Mesenchymal stem cell (in vitro differentiated cells and primary cell): ENCODE results near the gene SCN3B.

ENCODE experiments used
- DNase-seq: peaks from one replicate; pipeline ENCODE4 v3.0.0-alpha.2; 2013
- H2AFZ ChIP-seq: one replicate; pipeline ENCODE4 v1.6.1; 2013; ENCODE audit warnings: low read depth, mild to moderate bottlenecking, control low read depth, inconsistent platforms, low read length, moderate library complexity
- H2AK5ac ChIP-seq: 2 replicates; pipeline ENCODE4 v1.6.1; 2013; ENCODE audit warnings: low read length, moderate library complexity, mild to moderate bottlenecking, inconsistent platforms; ENCODE audit not compliant: severe bottlenecking
- H2BK120ac ChIP-seq: one replicate; pipeline ENCODE4 v1.6.1; 2013; ENCODE audit warnings: low read depth, mild to moderate bottlenecking, inconsistent platforms, low read length, moderate library complexity
- H2BK12ac ChIP-seq, 2 experiments: one replicate each; pipeline ENCODE4 v1.6.1; 2013; ENCODE audit warnings: inconsistent platforms in 2 of 2, low read length in 2 of 2, mild to moderate bottlenecking in 2 of 2, moderate library complexity in 2 of 2, control low read depth in 1 of 2
- H2BK15ac ChIP-seq: one replicate; pipeline ENCODE4 v1.6.1; 2013; ENCODE audit warnings: mild to moderate bottlenecking, low read depth, inconsistent platforms; ENCODE audit not compliant: poor library complexity, severe bottlenecking
- H2BK5ac ChIP-seq: 2 replicates; pipeline ENCODE4 v1.6.1; 2013; ENCODE audit warnings: low read depth, mild to moderate bottlenecking, low read length, control low read depth, inconsistent platforms; ENCODE audit not compliant: poor library complexity, severe bottlenecking
- H3K14ac ChIP-seq, 2 experiments: one replicate each; pipeline ENCODE4 v1.6.1; 2013; ENCODE audit warnings: inconsistent platforms in 2 of 2, low read length in 2 of 2, control low read depth in 1 of 2, mild to moderate bottlenecking in 1 of 2, moderate library complexity in 1 of 2
- H3K18ac ChIP-seq, 2 experiments: one replicate each; pipeline ENCODE4 v1.6.1; 2013; ENCODE audit warnings: inconsistent platforms in 2 of 2, low read length in 2 of 2, control low read depth in 1 of 2, low read depth in 1 of 2, mild to moderate bottlenecking in 1 of 2
- H3K23ac ChIP-seq, 2 experiments: one replicate each; pipeline ENCODE4 v1.6.1; 2013; ENCODE audit warnings: inconsistent platforms in 2 of 2, low read length in 2 of 2, mild to moderate bottlenecking in 2 of 2, moderate library complexity in 2 of 2, control low read depth in 1 of 2
- H3K27ac ChIP-seq: 2 replicates; pipeline ENCODE4 v1.5.1; 2013; ENCODE audit warnings: mild to moderate bottlenecking, moderate library complexity, low read length, control low read depth, inconsistent platforms; ENCODE audit not compliant: poor library complexity, severe bottlenecking
- H3K27me3 ChIP-seq, 2 experiments: 2 replicates each; pipeline versions ENCODE4 v1.6.1 to v1.7.0; 2013; ENCODE audit warnings: low read length in 2 of 2, mild to moderate bottlenecking in 2 of 2, moderate library complexity in 2 of 2, control low read depth in 1 of 2, inconsistent platforms in 1 of 2; ENCODE audit not compliant: control insufficient read depth in 1 of 2, insufficient read depth in 1 of 2
- H3K36me3 ChIP-seq, 2 experiments: 2 replicates each; pipeline versions ENCODE4 v1.6.1 to v1.7.0; 2013; ENCODE audit warnings: low read length in 2 of 2, control low read depth in 1 of 2, inconsistent platforms in 1 of 2, low read depth in 1 of 2, mild to moderate bottlenecking in 1 of 2; ENCODE audit not compliant: insufficient read depth in 2 of 2, control insufficient read depth in 1 of 2
- H3K4ac ChIP-seq, 2 experiments: one replicate each; pipeline ENCODE4 v1.6.1; 2013; ENCODE audit warnings: inconsistent platforms in 2 of 2, low read length in 2 of 2, mild to moderate bottlenecking in 2 of 2, moderate library complexity in 2 of 2, control low read depth in 1 of 2, low read depth in 1 of 2
- H3K4me1 ChIP-seq: 2 replicates; pipeline ENCODE4 v1.6.1; 2013; ENCODE audit warnings: low read depth, low read length, control low read depth; ENCODE audit not compliant: control insufficient read depth, insufficient read depth
- H3K4me2 ChIP-seq: 2 replicates; pipeline ENCODE4 v1.6.1; 2013; ENCODE audit warnings: low read length, mild to moderate bottlenecking, inconsistent platforms; ENCODE audit not compliant: poor library complexity, severe bottlenecking
- H3K4me3 ChIP-seq, 2 experiments: 2 replicates each; pipeline versions ENCODE4 v1.5.1 to v1.7.0; 2013; ENCODE audit warnings: low read length in 2 of 2, mild to moderate bottlenecking in 2 of 2, control low read depth in 1 of 2, low read depth in 1 of 2; ENCODE audit not compliant: insufficient read depth in 1 of 2
- H3K79me1 ChIP-seq: replicated peaks from 2 replicates; pipeline ENCODE4 v1.6.1; 2013; ENCODE audit warnings: mild to moderate bottlenecking, control low read depth, low read length, inconsistent platforms; ENCODE audit not compliant: poor library complexity, severe bottlenecking
- H3K9ac ChIP-seq: 2 replicates; pipeline ENCODE4 v1.7.0; 2013; ENCODE audit warnings: mild to moderate bottlenecking, low read length, moderate library complexity
- H3K9me3 ChIP-seq: 2 replicates; pipeline ENCODE4 v1.7.0; 2013; ENCODE audit warnings: mild to moderate bottlenecking, low read length; ENCODE audit not compliant: control insufficient read depth
- H4K8ac ChIP-seq: one replicate; pipeline ENCODE4 v1.6.1; 2013; ENCODE audit warnings: inconsistent platforms, mild to moderate bottlenecking, low read length, moderate library complexity
- H4K91ac ChIP-seq: one replicate; pipeline ENCODE4 v1.6.1; 2013; ENCODE audit warnings: mild to moderate bottlenecking, low read length, inconsistent platforms
- whole genome bisulfite sequencing: methylation state at CpG from one replicate; pipeline ENCODE4 v1.1.7; 2013; ENCODE audit warnings: mixed read lengths; 5-methylcytosine and 5-hydroxymethylcytosine counted together

Gene SCN3B

GRCh38 chr11:123674297-123674696, 19.9 kb upstream of the SCN3B start:
- Histone ChIP-seq H3K36me3 (no peaks in the 10 kb centered on the region), H2AFZ (no peak overlapping the region), H3K4me1 (no peaks in the 10 kb centered on the region), H3K27ac (no peak overlapping the region), H2BK5ac (no peak overlapping the region), H3K27me3 (peaks cover 4 to 27% of the 10 kb centered on the region in 2 experiments), H4K8ac (no peak overlapping the region), H3K79me1 (no peaks in the 10 kb centered on the region), H3K4me2 (no peak overlapping the region), H3K23ac (no peak overlapping the region), H3K14ac (no peak overlapping the region), H3K9ac (no peak overlapping the region), H2AK5ac (no peak overlapping the region), H2BK12ac (no peak overlapping the region), H3K9me3 (peaks cover 2% of the 10 kb centered on the region), H2BK15ac (no peak overlapping the region), H3K18ac (no peak overlapping the region), H3K4ac (no peak overlapping the region), H2BK120ac (no peak overlapping the region), H4K91ac (no peak overlapping the region), H3K4me3 (no peak overlapping the region)
- DNase-seq: no peak
- no CpG with 5 or more reads among the region's 2 CpGs for WGBS

GRCh38 chr11:123672568-123672967, 18.1 kb upstream of the SCN3B start:
- Histone ChIP-seq H2BK12ac (no peak overlapping the region), H2AFZ (no peak overlapping the region), H3K27ac (no peak overlapping the region), H2BK120ac (no peak overlapping the region), H2BK5ac (no peak overlapping the region), H2AK5ac (no peak overlapping the region), H3K14ac (no peak overlapping the region), H3K4me3 (no peak overlapping the region), H3K4ac (no peak overlapping the region), H4K91ac (no peak overlapping the region), H3K79me1 (no peaks in the 10 kb centered on the region), H3K9ac (no peak overlapping the region), H3K18ac (no peak overlapping the region), H3K36me3 (no peaks in the 10 kb centered on the region), H3K9me3 (peaks cover 2% of the 10 kb centered on the region), H4K8ac (no peak overlapping the region), H3K23ac (no peak overlapping the region), H3K27me3 (peaks cover 4 to 33% of the 10 kb centered on the region in 2 experiments), H2BK15ac (no peak overlapping the region), H3K4me2 (no peak overlapping the region), H3K4me1 (no peaks in the 10 kb centered on the region)
- DNase-seq: no peak
- 88% methylated on average over 3 of the region's 5 CpGs for WGBS

- no peak overlapping the region for H2BK12ac ChIP-seq
These were observed 17.1 kb upstream of the SCN3B start for GRCh38 chr11:123671534-123671933.

GRCh38 chr11:123670081-123670480, 15.7 kb upstream of the SCN3B start:
- Histone ChIP-seq H3K36me3 (no peaks in the 10 kb centered on the region), H3K4me2 (no peak overlapping the region), H2BK5ac (no peak overlapping the region), H3K9me3 (no peaks in the 10 kb centered on the region), H4K91ac (no peak overlapping the region), H3K79me1 (no peaks in the 10 kb centered on the region), H2AFZ (no peak overlapping the region), H3K27me3 (peaks cover 4 to 38% of the 10 kb centered on the region in 2 experiments), H3K27ac (no peak overlapping the region), H3K9ac (no peak overlapping the region), H3K23ac (no peak overlapping the region), H2AK5ac (no peak overlapping the region), H2BK12ac (no peak overlapping the region), H3K4me3 (no peak overlapping the region), H3K14ac (no peak overlapping the region), H2BK120ac (no peak overlapping the region), H4K8ac (no peak overlapping the region), H3K4me1 (no peaks in the 10 kb centered on the region), H3K4ac (no peak overlapping the region), H3K18ac (no peak overlapping the region), H2BK15ac (no peak overlapping the region)
- WGBS: 58% methylated on average over 1 of the region's 1 CpG
- no peak for DNase-seq

More at GRCh38 chr11:123671534-123671933, 17.1 kb upstream of the SCN3B start:
- no peak overlapping the region for H2AFZ ChIP-seq
- H3K79me1 ChIP-seq: no peaks in the 10 kb centered on the region
- no peak overlapping the region for H3K4me3 ChIP-seq
- H3K18ac ChIP-seq: no peak overlapping the region
- H3K9me3 ChIP-seq: peaks cover 2% of the 10 kb centered on the region
- no peak overlapping the region for H2BK5ac ChIP-seq
- H4K8ac ChIP-seq: no peak overlapping the region
- H3K27ac ChIP-seq: no peak overlapping the region
- no peak overlapping the region for H4K91ac ChIP-seq
- H2AK5ac ChIP-seq: no peak overlapping the region
- no peak overlapping the region for H2BK15ac ChIP-seq
- no peak overlapping the region for H3K4me2 ChIP-seq
- no peak for DNase-seq
- no peak overlapping the region for H3K4ac ChIP-seq
- no peak overlapping the region for H3K14ac ChIP-seq
- H3K4me1 ChIP-seq: no peaks in the 10 kb centered on the region
- no peak overlapping the region for H2BK120ac ChIP-seq
- H3K23ac ChIP-seq: no peak overlapping the region
- H3K27me3 ChIP-seq: peaks cover 4 to 33% of the 10 kb centered on the region in 2 experiments
- no peak overlapping the region for H3K9ac ChIP-seq
- WGBS: 78% methylated on average over 9 of the region's 9 CpGs
- H3K36me3 ChIP-seq: no peaks in the 10 kb centered on the region
